Endothelial cell of umbilical vein (primary cell): ENCODE data around the gene MIR17HG. TPM values are rescaled to one million over a fixed set of nuclear protein-coding genes. Genes with fewer than 3 reads are reported as not detected.

Experiments
- BruUV-seq: library from RNA; stranded (reverse); fragments of 400-500 nt; replicated peaks from 2 replicates; lab custom pipeline; 2021; lab: Mats Ljungman, UMichigan
- CTCF ChIA-PET: fragments of 300-600, 350-600 bp; sonication (Branson Sonifier 250); formaldehyde crosslinking; loops from one replicate; lab custom pipeline; 2021; ENCODE audit warnings: antibody characterized with exemption, inconsistent platforms; lab: Charles Lee
- POLR2A ChIA-PET: fragments of 300-600, 350-600 bp; sonication (Branson Sonifier 250); formaldehyde crosslinking; loops from one replicate; lab custom pipeline; 2021; ENCODE audit warnings: antibody characterized with exemption, inconsistent platforms; lab: Charles Lee
- DNase-seq: peaks from one replicate; pipeline ENCODE4 v3.0.0-alpha.2; 2011; ENCODE audit warnings: low read depth, low spot score
- FAIRE-seq: peaks from 2 replicates; lab custom pipeline; 2011; peaks lifted over from hg19 to GRCh38; lab: Jason Lieb, UNC
- H2AFZ ChIP-seq: 2 replicates; pipeline ENCODE4 v1.6.0; 2012; ENCODE audit warnings: low read depth, low read length, control low read depth, inconsistent platforms
- H3K27ac ChIP-seq: 2 replicates; pipeline ENCODE4 v1.5.1; 2011; ENCODE audit warnings: low read depth, mild to moderate bottlenecking, control low read depth, low read length, moderate library complexity; ENCODE audit not compliant: insufficient read depth
- H3K27me3 ChIP-seq, 2 experiments: 2 replicates each; pipeline versions ENCODE4 v1.6.0 to v1.6.1; 2011; ENCODE audit warnings: low read length in 2 of 2, mixed read lengths in 1 of 2; ENCODE audit not compliant: control insufficient read depth in 2 of 2, insufficient read depth in 2 of 2
- H3K36me3 ChIP-seq, 2 experiments: 2 replicates in 1 of 2; 3 replicates in 1 of 2; pipeline ENCODE4 v1.5.1; 2011; ENCODE audit warnings: low read length in 2 of 2, mild to moderate bottlenecking in 1 of 2, moderate library complexity in 1 of 2; ENCODE audit not compliant: control insufficient read depth in 2 of 2, insufficient read depth in 2 of 2; ENCODE audit errors: extremely low read depth in 1 of 2
- H3K4me1 ChIP-seq: 3 replicates; pipeline ENCODE4 v1.5.1; 2011; ENCODE audit warnings: mild to moderate bottlenecking, low read length; ENCODE audit not compliant: control insufficient read depth, insufficient read depth; ENCODE audit errors: extremely low read depth
- H3K4me2 ChIP-seq: 2 replicates; pipeline ENCODE4 v1.6.1; 2011; ENCODE audit warnings: low read length, control low read depth, mixed read lengths; ENCODE audit not compliant: insufficient read depth
- H3K4me3 ChIP-seq, 3 experiments: fragments of 200-600 bp in 1 of 3; sonication (generic), shearing (Covaris generic) in 1 of 3; replicated peaks in 1 of 3; 2 replicates each; pipeline ENCODE4 v1.5.1; 2011 to 2016; ENCODE audit warnings: control low read depth in 3 of 3, low read length in 3 of 3, mild to moderate bottlenecking in 2 of 3, inconsistent platforms in 1 of 3, low read depth in 1 of 3, moderate library complexity in 1 of 3; ENCODE audit not compliant: insufficient read depth in 1 of 3
- H3K79me2 ChIP-seq: 2 replicates; pipeline ENCODE4 v1.6.0; 2012; ENCODE audit warnings: low read length, inconsistent platforms; ENCODE audit not compliant: control insufficient read depth, insufficient read depth
- H3K9ac ChIP-seq: replicated peaks from 2 replicates; pipeline ENCODE3; 2011; ENCODE audit warnings: low read length, control low read depth; ENCODE audit not compliant: insufficient read depth; ENCODE audit errors: extremely low read depth
- H3K9me1 ChIP-seq: replicated peaks from 3 replicates; pipeline ENCODE4 v1.6.0; 2011; ENCODE audit warnings: mild to moderate bottlenecking, low read length; ENCODE audit not compliant: control insufficient read depth, insufficient read depth; ENCODE audit errors: extremely low read depth
- H3K9me3 ChIP-seq: replicated peaks from 2 replicates; pipeline ENCODE4 v1.5.1; 2012; ENCODE audit warnings: low read length, inconsistent platforms; ENCODE audit not compliant: control insufficient read depth, insufficient read depth
- H4K20me1 ChIP-seq: replicated peaks from 2 replicates; pipeline ENCODE3; 2011; ENCODE audit warnings: mild to moderate bottlenecking, low read length; ENCODE audit not compliant: control insufficient read depth, insufficient read depth; ENCODE audit errors: extremely low read depth
- CTCF ChIP-seq, 2 donors: IDR thresholded peaks; 1 replicate in 1 of 2; 2 replicates in 1 of 2; pipeline ENCODE4 v1.5.1; 2011; ENCODE audit warnings: low read length in 2 of 2, mild to moderate bottlenecking in 2 of 2, moderate library complexity in 2 of 2, control low read depth in 1 of 2, inconsistent platforms in 1 of 2, low read depth in 1 of 2; ENCODE audit not compliant: insufficient read depth in 1 of 2; ENCODE audit errors: extremely low read depth in 1 of 2
- EZH2 ChIP-seq: IDR thresholded peaks from 2 replicates; pipeline ENCODE4 v1.6.1; 2012; ENCODE audit warnings: borderline replicate concordance, low read depth, mild to moderate bottlenecking, moderate library complexity, low read length, inconsistent platforms; ENCODE audit not compliant: severe bottlenecking
- FOS ChIP-seq: IDR thresholded peaks from 2 replicates; pipeline ENCODE4 v1.6.1; 2011; ENCODE audit warnings: mild to moderate bottlenecking, low read length, moderate library complexity, borderline replicate concordance; ENCODE audit not compliant: insufficient read depth
- GATA2 ChIP-seq: IDR thresholded peaks from 2 replicates; pipeline ENCODE4 v1.7.0; 2011; ENCODE audit warnings: low read depth, mild to moderate bottlenecking, moderate library complexity, mixed read lengths, low read length; ENCODE audit not compliant: insufficient read length, insufficient read depth
- JUN ChIP-seq: IDR thresholded peaks from 2 replicates; pipeline ENCODE4 v1.6.1; 2011; ENCODE audit warnings: borderline replicate concordance, low read depth; ENCODE audit not compliant: insufficient read length, insufficient read depth
- MAX ChIP-seq: IDR thresholded peaks from 2 replicates; pipeline ENCODE4 v1.6.1; 2011; ENCODE audit not compliant: insufficient read depth, insufficient read length
- MYC ChIP-seq: IDR thresholded peaks from one replicate; pipeline ENCODE4 v1.6.1; 2011; ENCODE audit warnings: mild to moderate bottlenecking, low read depth, low read length
- POLR2A ChIP-seq: IDR thresholded peaks from 2 replicates; pipeline ENCODE4 v1.6.1; 2012; ENCODE audit warnings: low read depth, mild to moderate bottlenecking, control low read depth, low read length
- POLR2AphosphoS5 ChIP-seq: IDR thresholded peaks from 2 replicates; pipeline ENCODE4 v1.6.1; 2012; ENCODE audit warnings: low read depth, mild to moderate bottlenecking, control low read depth, low read length, moderate library complexity; ENCODE audit not compliant: insufficient read depth
- dilution Hi-C: fragments of 300-500 bp; cut with MboI; formaldehyde crosslinking; loops from one replicate; pipeline ENCODE4 v1.15.0; 2019; ENCODE audit warnings: low sequenced_read_pairs; ENCODE audit not compliant: extremely low pct_ligation_motif_present
- intact Hi-C: fragments of 100-400 bp; cut with micrococcal nuclease; formaldehyde crosslinking; loops from one replicate; pipeline ENCODE4 v1.10.0; 2022
- polyA plus RNA-seq, 4 experiments: library from polyadenylated mRNA; depleted of rRNA in 3 of 4; stranded (reverse) in 3 of 4; unstranded in 1 of 4; fragments of >200 nt; gene quantifications; 2 replicates each; pipeline versions ENCODE4 v1.2.1 to v1.2.3, GENCODE V29; 2011 to 2012; ENCODE audit warnings: missing spikeins in 1 of 4
- total RNA-seq: library from RNA; stranded (reverse); gene quantifications from 2 replicates; pipeline ENCODE4 v1.2.3, GENCODE V29; 2021

The MIR17HG gene
- total and polyA plus RNA-seq, 2 donors (not counting 3 experiments of a cell fraction or from before 2014, with no cell fraction given) = 1.8 to 9.5 TPM

DNA sequence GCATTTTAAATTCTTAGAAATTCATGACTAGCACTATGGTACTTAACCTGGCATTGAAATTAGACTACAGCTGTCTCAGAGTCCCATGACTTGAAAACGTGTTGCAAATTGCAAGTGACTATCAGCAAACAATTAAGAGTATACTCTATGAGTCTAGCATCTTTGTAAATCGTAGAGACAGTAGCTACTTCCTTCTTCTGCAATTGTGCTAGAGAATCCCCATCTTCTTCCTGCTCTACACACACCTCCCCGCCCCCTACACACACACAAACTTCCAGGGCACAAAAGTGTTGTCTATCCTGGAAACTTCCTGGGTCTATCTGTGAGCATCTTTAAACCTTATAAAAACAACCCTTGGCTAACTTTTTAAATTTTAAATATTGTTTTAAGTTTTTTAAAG, 35.2 kb upstream of the MIR17HG start:
- DNase-seq (no peak), FAIRE-seq (no peak)
- no peaks in the 10 kb centered on the region for H4K20me1 ChIP-seq
- ChIA-PET POLR2A (no interaction called here), CTCF (interaction anchor here (0.7 to 2.0 kb wide), 3 partner anchors 14 to 94 kb away, joined by 3 to 7 read pairs (median 4); no protein-coding TSS in a partner anchor)
- H2AFZ ChIP-seq = no peak overlapping the region
- no peaks in the 10 kb centered on the region for H3K36me3 ChIP-seq
- no peak overlapping the region for H3K4me3 ChIP-seq
- intact Hi-C loops (loop anchor here (2.0 kb wide), 1 partner anchor 410 kb away; no protein-coding TSS in a partner anchor), dilution Hi-C loops (no loop called here)
- no peak overlapping the region for H3K9ac ChIP-seq
- BruUV-seq = no TSS peak
- no peak overlapping the region for H3K27ac ChIP-seq
- no peaks in the 10 kb centered on the region for H3K4me1 ChIP-seq
- no peaks in the 10 kb centered on the region for H3K79me2 ChIP-seq
- H3K4me2 ChIP-seq = no peak overlapping the region
- H3K9me3 ChIP-seq = no peaks in the 10 kb centered on the region
- no peak for TF ChIP-seq POLR2A
- TF ChIP-seq MYC = no peak
- no peak for TF ChIP-seq JUN
- no peak for TF ChIP-seq FOS
- TF ChIP-seq EZH2 = no peak
- TF ChIP-seq MAX = no peak
- no peak for TF ChIP-seq CTCF (IDR thresholded peaks at IDR 0.05; ENCODE audit: extremely low read depth in 1 of 2, insufficient read depth in 1 of 2, low read depth in 1 of 2, low read length in 2 of 2)
- no peak for TF ChIP-seq GATA2
- TF ChIP-seq POLR2AphosphoS5 = no peak
- no peaks in the 10 kb centered on the region for H3K9me1 ChIP-seq
- H3K27me3 ChIP-seq = peaks cover 4 to 17% of the 10 kb centered on the region in 2 experiments
